ENCODE data around the gene MSL3B.

The MSL3B gene

GRCh38 chr2:233817995-233818638 is 50.1 kb downstream of the MSL3B start:
- no peak for DNase-seq

GRCh38 chr2:233817361-233817911 is 50.8 kb downstream of the MSL3B start:
- no peaks in the 10 kb centered on the region for H3K27me3 ChIP-seq
- H3K9me3 ChIP-seq = no peaks in the 10 kb centered on the region
- H3K36me3 ChIP-seq = no peaks in the 10 kb centered on the region
- intact Hi-C loops (cut with DNase I) = no loop called here
- no peak for DNase-seq
- no peak overlapping the region for H3K27ac ChIP-seq
- TF ChIP-seq POLR2A (IDR thresholded peaks at IDR 0.05) (no peak), CTCF (IDR thresholded peaks at IDR 0.05) (no peak)
- WGBS, 2 donors = 77 to 100% methylated on average over 2 to 3 of the region's 3 CpGs
- H3K4me1 ChIP-seq = no peaks in the 10 kb centered on the region
- H3K4me3 ChIP-seq (replicated peaks in 1 of 3) = no peak overlapping the region

More at GRCh38 chr2:233817995-233818638, 50.1 kb downstream of the MSL3B start:
- no peak for TF ChIP-seq CTCF (IDR thresholded peaks at IDR 0.05)
- no peak for TF ChIP-seq POLR2A (IDR thresholded peaks at IDR 0.05)
- no peak overlapping the region for H3K27ac ChIP-seq
- 89 to 90% methylated on average over 9 to 10 of the region's 11 CpGs for whole genome bisulfite sequencing, 2 donors
- no peaks in the 10 kb centered on the region for H3K9me3 ChIP-seq
- no peaks in the 10 kb centered on the region for H3K4me1 ChIP-seq
- intact Hi-C loops (cut with DNase I) = no loop called here
- H3K4me3 ChIP-seq (replicated peaks in 1 of 3) = no peak overlapping the region
- no peaks in the 10 kb centered on the region for H3K36me3 ChIP-seq
- no peaks in the 10 kb centered on the region for H3K27me3 ChIP-seq

GRCh38 chr2:233816771-233817170 is 51.4 kb downstream of the MSL3B start:
- no peaks in the 10 kb centered on the region for H3K36me3 ChIP-seq
- H3K27me3 ChIP-seq = no peaks in the 10 kb centered on the region
- no peak for DNase-seq
- no peaks in the 10 kb centered on the region for H3K9me3 ChIP-seq
- no peak overlapping the region for H3K27ac ChIP-seq
- H3K4me1 ChIP-seq = no peaks in the 10 kb centered on the region
- no peak overlapping the region for H3K4me3 ChIP-seq (replicated peaks in 1 of 3)
- intact Hi-C loops (cut with DNase I) = no loop called here
- TF ChIP-seq POLR2A (IDR thresholded peaks at IDR 0.05) (no peak), CTCF (IDR thresholded peaks at IDR 0.05) (no peak)
- WGBS, 2 donors = 83 to 88% methylated on average over 4 of the region's 4 CpGs

- no peak overlapping the region for H3K4me3 ChIP-seq (replicated peaks in 1 of 3)
- TF ChIP-seq POLR2A (IDR thresholded peaks at IDR 0.05) (no peak), CTCF (IDR thresholded peaks at IDR 0.05) (no peak)
- DNase-seq = no peak
Measured at GRCh38 chr2:233816334-233816733, 51.9 kb downstream of the MSL3B start.

GRCh38 chr2:233815861-233816260 is 52.3 kb downstream of the MSL3B start:
- TF ChIP-seq POLR2A (IDR thresholded peaks at IDR 0.05) = no peak
- no peak for TF ChIP-seq CTCF (IDR thresholded peaks at IDR 0.05)
- Histone ChIP-seq H3K36me3 (no peaks in the 10 kb centered on the region), H3K27ac (no peak overlapping the region), H3K9me3 (no peaks in the 10 kb centered on the region), H3K4me3 (replicated peaks in 1 of 3) (no peak overlapping the region), H3K4me1 (no peaks in the 10 kb centered on the region), H3K27me3 (no peaks in the 10 kb centered on the region)
- WGBS, 2 donors = 84% methylated on average over 6 of the region's 6 CpGs
- intact Hi-C loops (cut with DNase I) = no loop called here
- no peak for DNase-seq

More at GRCh38 chr2:233816334-233816733, 51.9 kb downstream of the MSL3B start:
- 60% methylated on average over 2 of the region's 2 CpGs for WGBS, 2 donors
- no peaks in the 10 kb centered on the region for H3K36me3 ChIP-seq
- no peaks in the 10 kb centered on the region for H3K27me3 ChIP-seq
- no peaks in the 10 kb centered on the region for H3K9me3 ChIP-seq
- intact Hi-C loops (cut with DNase I) = no loop called here
- no peak overlapping the region for H3K27ac ChIP-seq
- H3K4me1 ChIP-seq = no peaks in the 10 kb centered on the region
